Activated CD4-positive, CD25-positive, alpha-beta regulatory T cell (primary cell): Measurements from ENCODE around the gene FKBP15.
"Not testable (repeated sequence)": the region's sequence is repeated elsewhere in the genome, so short reads cannot be mapped to it uniquely, and the experiment has no call there.

Experiments used
- DNase-seq, 4 experiments: peaks; one replicate each; lab custom pipeline; 2025; lab: John Stamatoyannopoulos, UW

Gene FKBP15

GRCh38 chr9:113235701-113236255 is 14.7 kb upstream of the FKBP15 start:
- not testable (repeated sequence) for DNase-seq

GRCh38 chr9:113231701-113232100 is 10.6 kb upstream of the FKBP15 start:
- DNase-seq, result no peak

- no peak for DNase-seq
Measured at GRCh38 chr9:113228130-113228665, 7.1 kb upstream of the FKBP15 start.

- DNase-seq, result no peak
Measured at GRCh38 chr9:113227436-113227835, 6.4 kb upstream of the FKBP15 start.

GRCh38 chr9:113223963-113224362 is 2.9 kb upstream of the FKBP15 start:
- DNase-seq, result no peak

GRCh38 chr9:113222482-113222841 is 1.4 kb upstream of the FKBP15 start:
- no peak for DNase-seq

GRCh38 chr9:113221800-113222481 is 864 bp upstream of the FKBP15 start:
- no peak for DNase-seq

GRCh38 chr9:113220467-113221002 is 542 bp downstream of the FKBP15 start:
- no peak for DNase-seq

- DNase-seq, result no peak
Measured at GRCh38 chr9:113219969-113220368, 1.1 kb downstream of the FKBP15 start.

- no peak for DNase-seq
Measured at GRCh38 chr9:113219186-113219936, 1.7 kb downstream of the FKBP15 start.

GRCh38 chr9:113216406-113216805 is 4.7 kb downstream of the FKBP15 start:
- no peak for DNase-seq

- no peak for DNase-seq
Measured at GRCh38 chr9:113215132-113215531, 5.9 kb downstream of the FKBP15 start.

GRCh38 chr9:113210815-113211214 is 10.3 kb downstream of the FKBP15 start:
- no peak for DNase-seq

- no peak for DNase-seq
Measured at GRCh38 chr9:113205861-113206260, 15.2 kb downstream of the FKBP15 start.

GRCh38 chr9:113205432-113205831 is 15.6 kb downstream of the FKBP15 start:
- no peak for DNase-seq

GRCh38 chr9:113199683-113200329 is 21.3 kb downstream of the FKBP15 start:
- DNase-seq, result no peak

GRCh38 chr9:113192455-113192854 is 28.6 kb downstream of the FKBP15 start:
- no peak for DNase-seq

- no peak for DNase-seq
Measured at GRCh38 chr9:113187929-113188595, 33.0 kb downstream of the FKBP15 start.

GRCh38 chr9:113186137-113186755 is 34.8 kb downstream of the FKBP15 start:
- no peak for DNase-seq

- DNase-seq, result no peak
Measured at GRCh38 chr9:113185271-113185670, 35.8 kb downstream of the FKBP15 start.

GRCh38 chr9:113184539-113184938 is 36.5 kb downstream of the FKBP15 start:
- DNase-seq, result no peak
